Fibroblast of mammary gland (primary cell): ENCODE measurements around the gene FCRLA.
"Not testable (repeated sequence)": the region's sequence is repeated elsewhere in the genome, so short reads cannot be mapped to it uniquely, and the experiment has no call there.

ENCODE experiments used
- DNase-seq: peaks from one replicate; pipeline ENCODE4 v3.0.0-alpha.2; 2010; ENCODE audit warnings: low read depth
- H3K4me3 ChIP-seq: 2 replicates; pipeline ENCODE4 v1.5.1; 2011; ENCODE audit warnings: low read depth, mild to moderate bottlenecking, low read length, moderate library complexity; ENCODE audit not compliant: control insufficient read depth
- CTCF ChIP-seq: conservative IDR thresholded peaks from 2 replicates; pipeline ENCODE4 v1.5.1; 2011; ENCODE audit warnings: low read depth, low read length, inconsistent platforms; ENCODE audit not compliant: control insufficient read depth, insufficient read depth

FCRLA gene

GRCh38 chr1:161720422-161720821 is 13.4 kb downstream of the FCRLA start:
- H3K4me3 ChIP-seq = no peak overlapping the region
- TF ChIP-seq CTCF = no peak
- no peak for DNase-seq

GRCh38 chr1:161720956-161721737 is 14.1 kb downstream of the FCRLA start, which contains the start of gene FCRLB:
Gene FCRLB, plus strand, starts transcription at chr1:161721544. Its CDS starts 1,129 bp downstream, at chr1:161722673.
- DNase-seq = no peak
- TF ChIP-seq CTCF = no peak
- H3K4me3 ChIP-seq = no peak within 1 kb of the TSS

GRCh38 chr1:161721738-161722343 is 14.8 kb downstream of the FCRLA start:
- peak; percentile 97 for DNase-seq
- no peak overlapping the region for H3K4me3 ChIP-seq
- TF ChIP-seq CTCF = no peak

- DNase-seq = no peak
- TF ChIP-seq CTCF = no peak
- no peak overlapping the region for H3K4me3 ChIP-seq
These were observed 15.4 kb downstream of the FCRLA start for GRCh38 chr1:161722406-161722805.

- no peak overlapping the region for H3K4me3 ChIP-seq
- no peak for TF ChIP-seq CTCF
- no peak for DNase-seq
These were observed 16.6 kb downstream of the FCRLA start for GRCh38 chr1:161723459-161724141.

GRCh38 chr1:161725258-161725907 is 18.4 kb downstream of the FCRLA start:
- DNase-seq = not testable (repeated sequence)
- peak overlapping the region; percentile 72 for H3K4me3 ChIP-seq
